Activated CD8-positive, alpha-beta T cell treated with anti-CD3 and anti-CD28 coated beads, Interleukin-2, amount 10 ng/mL, durations not matched to agents 7 days and 5 days (primary cell): ENCODE measurements around the gene RTL5. TPM values are rescaled to one million over a fixed set of nuclear protein-coding genes. Genes with fewer than 3 reads are reported as not detected.

Source experiments
- ATAC-seq: fragments of 150-1000 bp; cut with Tn5 transposase; one replicate; pipeline ENCODE4 v1.10.0; 2021; ENCODE audit warnings: moderate library complexity
- CTCF ChIA-PET: fragments of 350-600 bp; sonication (Branson Sonifier 250); formaldehyde crosslinking; loops from one replicate; lab custom pipeline; 2021; ENCODE audit warnings: antibody characterized with exemption; lab: Charles Lee
- POLR2A ChIA-PET: fragments of 350-600 bp; sonication (Branson Sonifier 250); formaldehyde crosslinking; loops from one replicate; lab custom pipeline; 2021; ENCODE audit warnings: antibody characterized with exemption; lab: Charles Lee
- DNase-seq: peaks from one replicate; pipeline ENCODE4 v3.0.0-alpha.2; 2020
- H3K27ac Mint-ChIP-seq: one replicate; pipeline ENCODE4 v1.8.0; 2021; ENCODE audit warnings: mild to moderate bottlenecking, mixed read lengths
- H3K27me3 Mint-ChIP-seq: one replicate; pipeline ENCODE4 v1.8.0; 2021; ENCODE audit warnings: low read depth, mixed read lengths
- H3K36me3 Mint-ChIP-seq: one replicate; pipeline ENCODE4 v1.8.0; 2021; ENCODE audit warnings: low read depth, mixed read lengths
- H3K4me1 Mint-ChIP-seq: one replicate; pipeline ENCODE4 v1.8.0; 2021; ENCODE audit warnings: low read depth, mixed read lengths
- H3K4me3 Mint-ChIP-seq: one replicate; pipeline ENCODE4 v1.8.0; 2021; ENCODE audit warnings: mild to moderate bottlenecking, mixed read lengths
- H3K9me3 Mint-ChIP-seq: one replicate; pipeline ENCODE4 v1.8.0; 2022; ENCODE audit warnings: mixed read lengths; ENCODE audit not compliant: insufficient read depth
- total RNA-seq, 2 experiments: library from RNA; stranded (reverse); gene quantifications; one replicate each; pipeline ENCODE4 v1.2.3, GENCODE V29; 2021

RTL5 gene
- total RNA-seq, 2 experiments from 2014 or later: 0.05 to 0.08 TPM

- no peak for ATAC-seq
- ChIA-PET CTCF (interaction anchor here (1.0 kb wide), 2 partner anchors 124 to 125 kb away, joined by 3 read pairs; no protein-coding TSS in a partner anchor), POLR2A (no interaction called here)
- H3K4me1 Mint-ChIP-seq: peaks cover 24% of the 10 kb centered on the region
- no peaks in the 10 kb centered on the region for H3K9me3 Mint-ChIP-seq
- no peak overlapping the region for H3K27ac Mint-ChIP-seq
- no peak overlapping the region for H3K4me3 Mint-ChIP-seq
- no peaks in the 10 kb centered on the region for H3K36me3 Mint-ChIP-seq
- peaks cover 11% of the 10 kb centered on the region for H3K27me3 Mint-ChIP-seq
- no peak for DNase-seq
These were observed 11.3 kb upstream of the RTL5 start for GRCh38 chrX:72142794-72143608.

- peaks cover 11% of the 10 kb centered on the region for H3K27me3 Mint-ChIP-seq
These were observed 10.5 kb upstream of the RTL5 start for GRCh38 chrX:72142094-72142793.

GRCh38 chrX:72141372-72142004 is 9.8 kb upstream of the RTL5 start:
- CTCF ChIA-PET: no interaction called here
- Mint-ChIP-seq H3K36me3 (no peaks in the 10 kb centered on the region), H3K27me3 (peaks cover 14% of the 10 kb centered on the region), H3K4me3 (no peak overlapping the region), H3K9me3 (no peaks in the 10 kb centered on the region), H3K27ac (no peak overlapping the region), H3K4me1 (peaks cover 24% of the 10 kb centered on the region)
- no peak for DNase-seq
- no peak for ATAC-seq
- POLR2A ChIA-PET: no interaction called here

More at GRCh38 chrX:72142094-72142793, 10.5 kb upstream of the RTL5 start:
- POLR2A ChIA-PET: no interaction called here
- no peak for DNase-seq
- no peak for ATAC-seq
- H3K27ac Mint-ChIP-seq: no peak overlapping the region
- no peaks in the 10 kb centered on the region for H3K9me3 Mint-ChIP-seq
- H3K4me1 Mint-ChIP-seq: peaks cover 24% of the 10 kb centered on the region
- no peaks in the 10 kb centered on the region for H3K36me3 Mint-ChIP-seq
- CTCF ChIA-PET: no interaction called here
- H3K4me3 Mint-ChIP-seq: no peak overlapping the region

- no peak overlapping the region for H3K27ac Mint-ChIP-seq
- H3K9me3 Mint-ChIP-seq: no peaks in the 10 kb centered on the region
- no peak overlapping the region for H3K4me3 Mint-ChIP-seq
- ChIA-PET CTCF (no interaction called here), POLR2A (no interaction called here)
- H3K4me1 Mint-ChIP-seq: peaks cover 24% of the 10 kb centered on the region
- no peak for DNase-seq
- peaks cover 12% of the 10 kb centered on the region for H3K27me3 Mint-ChIP-seq
- ATAC-seq: no peak
- no peaks in the 10 kb centered on the region for H3K36me3 Mint-ChIP-seq
These were observed 7.8 kb upstream of the RTL5 start for GRCh38 chrX:72139538-72139937.

GRCh38 chrX:72137846-72138495 is 6.3 kb upstream of the RTL5 start:
- CTCF ChIA-PET: no interaction called here
- peaks cover 17% of the 10 kb centered on the region for H3K27me3 Mint-ChIP-seq

GRCh38 chrX:72133851-72134546 is 2.3 kb upstream of the RTL5 start:
- Mint-ChIP-seq H3K4me3 (no peak overlapping the region), H3K4me1 (peaks cover 2% of the 10 kb centered on the region), H3K27ac (no peak overlapping the region), H3K36me3 (no peaks in the 10 kb centered on the region), H3K9me3 (no peaks in the 10 kb centered on the region), H3K27me3 (peaks cover 40% of the 10 kb centered on the region)
- ChIA-PET POLR2A (no interaction called here), CTCF (no interaction called here)
- no peak for DNase-seq
- ATAC-seq: no peak

More at GRCh38 chrX:72137846-72138495, 6.3 kb upstream of the RTL5 start:
- H3K27ac Mint-ChIP-seq: no peak overlapping the region
- no peaks in the 10 kb centered on the region for H3K36me3 Mint-ChIP-seq
- no peak for DNase-seq
- H3K9me3 Mint-ChIP-seq: no peaks in the 10 kb centered on the region
- no peak for ATAC-seq
- no peak overlapping the region for H3K4me3 Mint-ChIP-seq
- peaks cover 11% of the 10 kb centered on the region for H3K4me1 Mint-ChIP-seq
- POLR2A ChIA-PET: no interaction called here

GRCh38 chrX:72132456-72132855 is 741 bp upstream of the RTL5 start:
- Mint-ChIP-seq H3K4me1 (peaks cover 4% of the 10 kb centered on the region), H3K27ac (no peak overlapping the region), H3K9me3 (no peaks in the 10 kb centered on the region), H3K4me3 (no peak overlapping the region), H3K36me3 (no peaks in the 10 kb centered on the region), H3K27me3 (peaks cover 50% of the 10 kb centered on the region)
- ATAC-seq (no peak), DNase-seq (no peak)
- ChIA-PET CTCF (interaction anchor here (9.4 kb wide), 1 partner anchor 112 kb away, joined by 118 read pairs; no protein-coding TSS in a partner anchor), POLR2A (no interaction called here)

- H3K9me3 Mint-ChIP-seq: no peaks in the 10 kb centered on the region
- H3K27me3 Mint-ChIP-seq: peaks cover 48% of the 10 kb centered on the region
- no peak overlapping the region for H3K27ac Mint-ChIP-seq
- peaks cover 8% of the 10 kb centered on the region for H3K4me1 Mint-ChIP-seq
- no peaks in the 10 kb centered on the region for H3K36me3 Mint-ChIP-seq
- H3K4me3 Mint-ChIP-seq: no peak overlapping the region
- no peak for DNase-seq
- CTCF ChIA-PET: interaction anchor here (9.4 kb wide), 1 partner anchor 110 kb away, joined by 118 read pairs; no protein-coding TSS in a partner anchor
- POLR2A ChIA-PET: no interaction called here
- no peak for ATAC-seq
These were observed 909 bp downstream of the RTL5 start for GRCh38 chrX:72130762-72131250.

- ChIA-PET POLR2A (no interaction called here), CTCF (interaction anchor here (9.4 kb wide), 1 partner anchor 110 kb away, joined by 118 read pairs; no protein-coding TSS in a partner anchor)
- H3K27ac Mint-ChIP-seq: no peak overlapping the region
- H3K9me3 Mint-ChIP-seq: no peaks in the 10 kb centered on the region
- DNase-seq (no peak), ATAC-seq (no peak)
- no peaks in the 10 kb centered on the region for H3K36me3 Mint-ChIP-seq
- H3K27me3 Mint-ChIP-seq: peaks cover 49% of the 10 kb centered on the region
- no peak overlapping the region for H3K4me3 Mint-ChIP-seq
- peaks cover 8% of the 10 kb centered on the region for H3K4me1 Mint-ChIP-seq
These were observed 1.5 kb downstream of the RTL5 start for GRCh38 chrX:72130156-72130761.

GRCh38 chrX:72129661-72130060 is 2.1 kb downstream of the RTL5 start:
- ChIA-PET CTCF (interaction anchor here (9.4 kb wide), 1 partner anchor 109 kb away, joined by 118 read pairs; no protein-coding TSS in a partner anchor), POLR2A (no interaction called here)
- no peak overlapping the region for H3K4me3 Mint-ChIP-seq
- no peak for ATAC-seq
- peaks cover 11% of the 10 kb centered on the region for H3K4me1 Mint-ChIP-seq
- DNase-seq: no peak
- H3K27ac Mint-ChIP-seq: no peak overlapping the region
- no peaks in the 10 kb centered on the region for H3K36me3 Mint-ChIP-seq
- H3K27me3 Mint-ChIP-seq: peaks cover 51% of the 10 kb centered on the region
- H3K9me3 Mint-ChIP-seq: no peaks in the 10 kb centered on the region
